ENCODE data around the gene SHBG.
"Not testable (repeated sequence)": the region's sequence is repeated elsewhere in the genome, so short reads cannot be mapped to it uniquely, and the experiment has no call there.

Gene SHBG

DNA sequence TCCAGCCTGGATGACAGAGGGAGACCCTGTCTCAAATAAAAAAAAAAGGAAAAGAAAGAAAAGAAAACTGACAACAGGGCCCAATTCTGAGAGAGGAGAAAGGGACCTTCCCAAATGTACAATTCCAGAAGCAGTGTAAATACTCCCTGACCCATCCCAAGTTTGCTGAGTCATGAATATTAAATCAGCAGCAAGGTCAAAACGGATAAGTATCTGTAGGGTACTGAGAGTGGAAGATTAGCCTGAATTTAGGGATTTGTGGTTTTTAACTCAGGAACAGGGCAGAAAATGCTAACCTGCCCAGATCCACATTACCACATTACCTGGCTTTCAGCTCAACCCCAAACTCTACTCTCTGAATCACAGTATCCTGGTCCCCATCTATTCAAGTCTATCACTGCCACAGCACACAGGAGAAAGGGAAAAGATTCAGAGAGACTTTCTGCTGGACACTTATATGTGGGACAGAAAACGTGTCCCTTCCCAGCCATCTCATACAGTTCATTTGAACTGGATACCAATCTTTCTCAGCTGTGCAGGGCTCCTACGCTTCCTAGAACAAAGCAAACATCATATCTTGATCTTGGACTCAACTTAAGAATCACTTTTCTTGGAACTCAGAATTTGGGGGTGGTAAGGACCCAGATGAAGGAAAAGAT lies 18.2 kb upstream of the SHBG start:
- no peak for DNase-seq

- DNase-seq, result no peak
These were observed 17.7 kb upstream of the SHBG start for GRCh38 chr17:7612294-7612640.

- no peak for DNase-seq
These were observed 16.0 kb upstream of the SHBG start for GRCh38 chr17:7613769-7614424.

DNA sequence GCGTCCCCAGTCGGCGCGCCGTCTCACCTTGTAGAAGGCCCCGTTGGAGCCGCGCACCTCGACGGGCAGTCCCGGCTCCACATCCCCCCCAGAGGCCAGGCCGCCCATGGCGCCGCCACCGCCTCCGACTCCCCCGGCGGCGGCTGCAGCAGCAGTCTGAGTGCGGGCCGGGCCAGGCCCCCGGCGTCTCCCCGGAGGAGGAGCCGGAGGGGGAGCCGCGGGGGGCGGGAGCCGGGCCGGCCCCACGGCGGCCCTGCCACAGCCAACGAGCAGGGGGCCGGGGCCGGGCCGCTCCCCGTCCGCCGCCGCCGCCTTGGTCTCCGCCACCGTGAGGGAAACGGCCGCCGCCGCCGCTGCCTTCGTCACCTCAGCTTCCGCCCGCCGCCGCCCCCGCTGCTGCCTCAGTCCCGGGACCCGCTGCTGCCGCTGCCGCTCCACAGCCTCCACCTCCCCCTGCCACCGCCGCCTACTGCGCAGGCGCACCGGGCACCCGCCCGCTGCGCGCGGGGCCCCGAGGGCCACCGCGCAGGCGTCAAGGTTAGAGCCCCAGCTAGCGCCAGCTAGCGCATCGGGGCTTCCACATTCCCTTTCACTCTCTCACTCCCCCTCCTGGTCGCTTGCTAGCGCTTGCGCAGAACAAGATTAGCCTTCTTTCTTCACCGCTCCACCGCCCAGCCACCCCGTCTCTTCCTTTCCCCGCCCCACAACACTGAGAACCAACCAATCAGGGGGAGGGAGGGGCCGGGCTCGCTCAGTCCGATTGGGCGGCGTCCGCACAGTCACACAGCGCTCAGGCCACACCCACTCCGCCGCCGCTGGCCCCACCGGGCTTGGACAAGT lies 15.3 kb upstream of the SHBG start, which contains the start of gene FXR2:
TSS of gene FXR2 (minus strand) at position 473 of the 840 bp plus-strand sequence. CDS start at position 108, 365 bp downstream.
- peak; percentile 97 for DNase-seq

DNA sequence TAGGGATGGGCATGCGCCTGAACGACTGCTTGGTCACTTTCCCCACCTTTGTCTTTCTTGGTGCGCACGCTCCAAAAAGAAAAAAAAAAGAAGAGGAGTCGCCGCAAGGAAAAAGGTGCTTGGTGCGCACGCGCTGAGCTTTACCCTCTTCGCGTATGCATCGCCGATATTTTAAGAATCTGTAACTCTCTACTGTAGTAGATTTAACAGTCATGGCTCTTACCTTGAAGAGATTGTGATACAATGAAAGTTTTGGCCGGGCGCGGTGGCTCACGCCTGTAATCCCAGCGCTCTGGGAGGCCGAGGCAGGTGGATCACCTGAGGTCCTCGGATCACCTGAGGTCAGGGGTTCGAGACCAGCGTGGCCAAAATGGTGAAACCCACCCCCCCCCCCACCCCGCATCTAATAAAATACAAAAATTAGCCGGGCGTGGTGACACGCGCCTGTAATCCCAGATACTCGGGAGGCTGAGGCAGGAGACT lies 14.6 kb upstream of the SHBG start:
- no peak for DNase-seq

- DNase-seq, result no peak
These were observed 11.3 kb upstream of the SHBG start for GRCh38 chr17:7618608-7619007.

GRCh38 chr17:7620835-7621234 lies 9.1 kb upstream of the SHBG start:
- no peak for DNase-seq

GRCh38 chr17:7623661-7624060 lies 6.3 kb upstream of the SHBG start:
- DNase-seq, result no peak

DNA sequence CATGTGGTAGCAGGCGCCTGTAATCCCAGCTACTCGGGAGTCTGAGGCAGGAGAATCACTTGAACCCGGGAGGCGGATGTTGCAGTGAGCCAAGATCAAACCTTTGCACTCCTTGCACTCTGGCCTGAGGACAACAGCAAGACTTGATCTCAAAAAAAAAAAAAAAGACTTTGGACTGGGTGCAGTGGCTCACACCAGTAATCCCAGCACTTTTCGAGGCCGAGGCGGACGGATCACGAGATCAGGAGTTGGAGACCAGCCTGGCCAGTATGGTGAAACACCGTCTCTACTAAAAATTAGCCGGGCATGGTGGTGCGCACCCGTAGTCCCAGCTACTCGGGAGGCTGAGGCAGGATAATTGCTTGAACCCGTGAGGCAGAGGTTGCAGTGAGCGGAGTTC lies 4.2 kb upstream of the SHBG start:
- DNase-seq, result not testable (repeated sequence)

- DNase-seq, result no peak
These were observed 3.6 kb upstream of the SHBG start for GRCh38 chr17:7626307-7626706.

DNA sequence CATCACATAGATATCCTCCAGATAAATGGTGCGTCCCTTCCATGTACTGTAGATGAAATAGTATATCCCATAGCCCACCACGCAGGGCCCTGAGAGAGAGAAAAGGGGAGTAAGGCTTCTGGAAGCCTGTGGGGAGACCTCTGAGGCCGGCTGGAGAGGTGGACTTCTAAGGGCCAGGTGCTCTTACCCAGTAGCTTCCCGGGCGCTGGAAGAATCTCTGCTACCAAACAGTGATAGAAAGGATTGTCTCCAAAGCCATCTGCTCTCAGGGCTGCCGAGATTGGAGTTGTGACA lies 3.0 kb upstream of the SHBG start:
- DNase-seq, result no peak

DNA sequence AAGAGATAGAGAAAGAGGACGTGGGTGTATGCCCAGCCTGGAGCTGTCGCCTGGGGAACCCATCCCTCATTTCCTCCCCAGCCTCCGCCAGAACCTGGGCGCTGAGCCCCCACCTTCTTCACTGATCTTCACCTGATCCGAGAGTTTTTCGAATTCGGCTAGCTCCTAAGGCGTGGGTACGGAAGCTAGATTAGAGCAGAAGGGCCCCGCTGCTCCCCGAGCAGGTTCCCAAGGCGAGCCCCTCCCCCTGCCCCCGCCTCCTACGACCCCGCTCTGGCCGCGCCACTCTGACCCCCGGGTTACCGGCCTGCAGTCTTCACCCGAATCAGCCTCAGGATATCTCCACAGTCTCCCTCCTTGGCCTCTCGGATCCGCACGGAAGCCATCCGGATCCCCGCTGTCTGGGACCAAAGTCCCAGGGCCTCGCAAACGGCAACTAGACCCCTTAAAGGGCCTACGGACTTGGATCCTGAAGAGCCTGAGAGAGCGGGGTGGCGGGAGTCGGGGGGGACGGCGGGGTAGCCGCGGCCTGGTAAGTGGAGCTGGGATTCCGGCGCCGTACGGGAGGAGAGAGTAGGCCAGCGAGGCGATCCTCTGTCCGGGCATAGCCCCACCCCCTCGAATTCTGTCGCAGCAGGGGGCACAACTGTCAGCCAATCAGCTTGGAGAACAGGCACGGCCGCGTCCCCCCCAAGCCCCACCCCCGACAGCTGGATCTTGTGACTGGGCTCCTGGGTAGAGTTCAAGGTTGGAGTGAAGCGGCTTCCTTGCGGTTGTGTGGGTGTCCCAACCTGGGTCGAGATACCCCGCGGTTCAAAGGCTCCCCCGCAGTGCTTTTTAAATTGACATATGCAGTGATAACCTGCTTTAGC lies 2.4 kb upstream of the SHBG start, which contains the start of gene SAT2:
TSS of gene SAT2 (minus strand) at position 572 of the 872 bp plus-strand sequence. CDS start at position 386, 186 bp downstream.
- peak; percentile 86 for DNase-seq

- no peak for DNase-seq
These were observed 1.8 kb downstream of the SHBG start for GRCh38 chr17:7631398-7632380.

- DNase-seq, result no peak
These were observed 2.6 kb downstream of the SHBG start for GRCh38 chr17:7632492-7632894.

DNA sequence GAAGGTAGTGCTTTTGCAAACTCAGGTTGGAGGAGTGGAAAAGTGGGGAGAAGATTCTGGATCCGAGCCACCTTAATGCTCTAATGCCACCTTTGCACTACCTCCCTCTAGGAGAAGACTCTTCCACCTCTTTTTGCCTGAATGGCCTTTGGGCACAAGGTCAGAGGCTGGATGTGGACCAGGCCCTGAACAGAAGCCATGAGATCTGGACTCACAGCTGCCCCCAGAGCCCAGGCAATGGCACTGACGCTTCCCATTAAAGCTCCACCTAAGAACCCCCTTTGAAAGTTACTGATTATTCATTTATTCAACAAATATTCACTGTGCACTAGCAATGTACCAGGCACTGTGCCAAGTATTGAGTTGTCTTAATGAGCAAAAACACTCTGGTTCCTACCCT lies 3.2 kb downstream of the SHBG start:
- DNase-seq, result no peak

GRCh38 chr17:7634384-7634783 lies 4.4 kb downstream of the SHBG start:
- peak; percentile 49 for DNase-seq

- no peak for DNase-seq
These were observed 6.2 kb downstream of the SHBG start for GRCh38 chr17:7636163-7636562.

DNA sequence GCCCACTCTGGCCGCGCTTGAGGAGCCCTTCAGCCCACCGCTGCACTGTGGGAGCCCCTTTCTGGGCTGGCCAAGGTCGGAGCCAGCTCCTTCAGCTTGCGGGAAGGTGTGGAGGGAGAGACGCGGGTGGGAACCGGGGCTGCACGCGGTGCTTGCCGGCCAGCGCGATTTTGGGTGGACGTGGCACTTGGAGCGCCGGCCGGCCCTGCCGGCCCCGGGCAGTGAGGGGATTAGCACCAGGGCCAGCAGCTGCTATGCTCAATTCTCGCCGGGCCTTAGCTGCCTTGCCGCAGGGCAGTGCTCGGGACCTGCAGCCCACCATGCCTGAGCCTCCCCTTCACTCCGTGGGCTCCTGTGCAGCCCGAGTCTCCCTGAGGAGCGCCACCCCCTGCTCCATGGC lies 10.8 kb downstream of the SHBG start:
- no peak for DNase-seq

DNA sequence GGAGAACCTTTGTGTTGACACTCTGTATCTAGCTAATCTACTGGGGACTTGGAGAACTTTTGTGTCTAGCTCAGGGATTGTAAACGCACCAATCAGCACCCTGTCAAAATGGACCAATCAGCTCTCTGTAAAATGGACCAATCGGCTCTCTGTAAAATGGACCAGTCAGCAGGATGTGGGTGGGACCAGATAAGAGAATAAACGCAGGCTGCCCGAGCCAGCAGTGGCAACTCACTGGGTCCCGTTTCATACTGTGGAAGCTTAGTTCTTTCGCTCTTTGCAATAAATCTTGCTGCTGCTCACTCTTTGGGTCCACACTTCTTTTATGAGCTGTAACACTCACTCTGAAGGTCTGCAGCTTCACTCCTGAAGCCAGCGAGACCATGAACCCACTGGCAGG lies 11.7 kb downstream of the SHBG start:
- not testable (repeated sequence) for DNase-seq

DNA sequence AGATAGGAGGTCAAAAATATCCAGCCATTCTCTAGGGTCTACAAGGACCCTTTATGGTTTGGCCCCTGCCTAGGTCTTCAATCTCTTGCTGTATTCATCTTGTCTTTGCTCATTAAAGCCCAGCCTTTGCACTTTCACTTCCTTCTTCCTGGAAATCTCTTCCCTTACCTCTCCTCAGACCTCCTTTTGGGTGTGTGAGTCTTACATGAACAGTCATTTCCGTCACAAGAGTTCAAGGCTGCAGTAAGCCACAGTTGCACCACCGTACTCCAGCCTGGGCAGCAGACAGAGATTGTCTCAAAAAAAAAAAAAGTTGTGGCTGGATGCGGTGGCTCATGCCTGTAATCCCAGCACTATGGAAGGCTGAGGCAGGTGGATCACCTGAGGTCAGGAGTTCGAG lies 14.8 kb downstream of the SHBG start:
- no peak for DNase-seq

- DNase-seq, result no peak
These were observed 16.5 kb downstream of the SHBG start for GRCh38 chr17:7646457-7646856.

All from right kidney (tissue), 1 donor.